Heart left ventricle (tissue), 16 donors: ENCODE measurements around the gene TTC3. TPM values are rescaled to one million over a fixed set of nuclear protein-coding genes. Genes with fewer than 3 reads are reported as not detected.

ENCODE experiments used
- ATAC-seq, 4 donors: fragments of 200-7000 bp; cut with Tn5 transposase; one replicate each; pipeline ENCODE4 v1.9.1; 2020 to 2022; ENCODE audit warnings: moderate library complexity in 4 of 4, mild to moderate bottlenecking in 3 of 4, moderate number of reproducible peaks in 1 of 4
- DNase-seq, 5 donors: peaks; one replicate each; pipeline ENCODE4 v3.0.0-alpha.2; 2020
- H3K27ac ChIP-seq, 12 donors: fragments of 200-600 bp; sonication (generic) in 4 of 12; one replicate each; pipeline versions ENCODE4 v1.5.0 to v1.8.0; 2016 to 2022; ENCODE audit warnings: mild to moderate bottlenecking in 2 of 12
- H3K27me3 ChIP-seq, 9 donors: fragments of 200-600 bp; sonication (generic) in 2 of 9; one replicate each; pipeline versions ENCODE4 v1.5.1 to v1.8.0; 2016 to 2022; ENCODE audit warnings: mild to moderate bottlenecking in 3 of 9
- H3K36me3 ChIP-seq, 9 donors: fragments of 200-600 bp; sonication (generic) in 2 of 9; one replicate each; pipeline versions ENCODE4 v1.5.0 to v1.8.0; 2018 to 2022; ENCODE audit warnings: mild to moderate bottlenecking in 2 of 9
- H3K4me1 ChIP-seq, 12 donors: fragments of 200-600 bp; sonication (generic) in 4 of 12; one replicate each; pipeline versions ENCODE4 v1.5.0 to v1.8.0; 2016 to 2022; ENCODE audit warnings: mild to moderate bottlenecking in 3 of 12
- H3K4me3 ChIP-seq, 12 donors: fragments of 200-600 bp; sonication (generic) in 4 of 12; one replicate each; pipeline versions ENCODE4 v1.5.0 to v1.8.0; 2017 to 2022; ENCODE audit warnings: mild to moderate bottlenecking in 9 of 12, moderate library complexity in 4 of 12
- H3K9me3 ChIP-seq, 12 donors: fragments of 200-600 bp; sonication (generic) in 4 of 12; one replicate each; pipeline versions ENCODE4 v1.5.0 to v1.8.0; 2016 to 2022; ENCODE audit warnings: mild to moderate bottlenecking in 1 of 12
- POLR2A ChIP-seq, 2 donors: fragments of 450-650 bp; IDR thresholded peaks; one replicate each; pipeline ENCODE4 v1.6.1; 2017; ENCODE audit warnings: antibody characterized with exemption in 2 of 2, mild to moderate bottlenecking in 2 of 2, moderate library complexity in 2 of 2
- WGBS, 4 donors: extraction: QIAGEN DNeasy Blood & Tissue Kit in 2 of 4; methylation state at CpG; one replicate each; pipeline versions ENCODE4 v1.1.5 to v1.1.7; 2013 to 2018; 5-methylcytosine and 5-hydroxymethylcytosine counted together
- intact Hi-C, 10 donors: fragments of 100-400 bp; cut with DNase I; formaldehyde crosslinking; loops; one replicate each; pipeline versions ENCODE4 v1.11.1 to v1.14.2; 2022
- polyA plus RNA-seq, 2 donors: library from polyadenylated mRNA; stranded (reverse); fragments of 200-250 nt; gene quantifications; one replicate each; pipeline ENCODE4 v1.2.3, GENCODE V29; 2013
- total RNA-seq, 9 donors: library from RNA; depleted of rRNA in 2 of 9; stranded (reverse); fragments of >200 nt in 2 of 9; fragmentation: NEBNext Ultra II Directional in 3 of 9; extraction: Animal tissue kit (Norgen Biotek cat#: 25700) in 3 of 9; gene quantifications; one replicate each; pipeline versions ENCODE4 v1.1.0 to v1.2.4, GENCODE V29; 2016 to 2023
- TF ChIP-seq, protein P1 (sequence below), 12 donors: fragments of 200-600 bp; sonication (generic) in 4 of 12; IDR thresholded peaks; one replicate each; pipeline versions ENCODE4 v1.5.0 to v1.8.0; 2018 to 2022; ENCODE audit warnings: antibody characterized with exemption in 12 of 12, mild to moderate bottlenecking in 5 of 12
- donor health status: ischemic (EF 13 %, LVEDD 7.1; RV severe dilation, severe dysfunction).
- donor health status: healthy with polysubstance abuse.
- donor health status: DM: no; HTN: yes; CAD: no.
- donor health status: DM: no; HTN: no; CAD: no.
- donor health status: ischemic (EF 25% LVEDD 6.9; RV normal size, moderate dysfunction).
- donor health status: ischemic (EF 25% LVEDD 5.7; RV mildly dilated, moderate dysfunction).
- donor health status: healthy.
- donor health status: DM: yes; HTN: yes; CAD: no.
- donor health status: ischemic (EF 35%, LVEDD 5.7; RV mildly dilated, moderate dysfunction).
- donor health status: nonischemic (EF 11% LVEDD 7.7; RV severe dilation, severe dysfunction).
- donor health status: DM: yes; HTN: yes; CAD: no.
- donor health status: PGD.
- donor health status: ischemic (EF 29% LVEDD 5.4; RV normal size, mild dysfunction).
- donor health status: nonischemic (EF 23%, LVEDD 6.1; RV moderate dilation, normal function).

The TTC3 gene
- total and polyA plus RNA-seq, 11 donors: 15.2 to 72.1 (median 44.5) TPM

DNA sequence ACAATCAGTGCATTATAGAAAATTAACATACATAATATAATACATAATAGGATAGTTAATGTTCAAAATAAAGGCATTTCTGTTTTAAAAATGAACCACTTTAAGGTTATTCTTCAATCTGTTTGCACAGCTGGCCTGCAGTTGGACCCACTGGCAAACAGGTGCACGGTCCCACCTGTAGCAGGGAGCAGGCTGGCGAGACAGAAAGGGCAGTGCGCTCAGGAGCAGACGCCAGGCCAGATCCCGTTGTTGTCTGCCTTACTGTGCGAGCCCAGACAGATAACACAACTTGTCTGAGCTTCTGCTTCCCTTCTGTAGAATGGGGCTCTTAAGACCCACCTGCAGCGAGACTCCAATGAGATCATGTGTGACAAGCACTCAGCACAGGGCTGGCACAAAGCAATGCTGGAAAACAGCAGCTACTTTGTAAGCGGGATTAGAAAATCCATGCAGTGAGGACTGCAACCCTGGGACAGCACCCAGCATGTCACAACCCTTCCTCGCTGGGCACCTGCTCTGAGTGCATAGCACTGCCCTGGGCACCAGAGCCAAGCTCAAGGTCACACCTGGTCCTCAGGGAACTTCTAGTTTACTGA is 160.6 kb downstream of the TTC3 start:
- H3K4me3 ChIP-seq: no peak overlapping the region
- intact Hi-C loops: no loop called here
- no peaks in the 10 kb centered on the region for H3K9me3 ChIP-seq
- ATAC-seq: no peak
- no peaks in the 10 kb centered on the region for H3K27me3 ChIP-seq
- H3K36me3 ChIP-seq: peaks cover 0 to 99% (median 91%) of the 10 kb centered on the region in 9 donors
- H3K4me1 ChIP-seq: peaks cover 0 to 9% (median 0%) of the 10 kb centered on the region in 12 donors
- no peak overlapping the region for H3K27ac ChIP-seq
- 93 to 98% (median 97%) methylated on average over 8 to 9 of the region's 9 CpGs for WGBS, 4 donors
- no peak for TF ChIP-seq POLR2A (IDR thresholded peaks at IDR 0.05)
- TF ChIP-seq, protein P1, sequence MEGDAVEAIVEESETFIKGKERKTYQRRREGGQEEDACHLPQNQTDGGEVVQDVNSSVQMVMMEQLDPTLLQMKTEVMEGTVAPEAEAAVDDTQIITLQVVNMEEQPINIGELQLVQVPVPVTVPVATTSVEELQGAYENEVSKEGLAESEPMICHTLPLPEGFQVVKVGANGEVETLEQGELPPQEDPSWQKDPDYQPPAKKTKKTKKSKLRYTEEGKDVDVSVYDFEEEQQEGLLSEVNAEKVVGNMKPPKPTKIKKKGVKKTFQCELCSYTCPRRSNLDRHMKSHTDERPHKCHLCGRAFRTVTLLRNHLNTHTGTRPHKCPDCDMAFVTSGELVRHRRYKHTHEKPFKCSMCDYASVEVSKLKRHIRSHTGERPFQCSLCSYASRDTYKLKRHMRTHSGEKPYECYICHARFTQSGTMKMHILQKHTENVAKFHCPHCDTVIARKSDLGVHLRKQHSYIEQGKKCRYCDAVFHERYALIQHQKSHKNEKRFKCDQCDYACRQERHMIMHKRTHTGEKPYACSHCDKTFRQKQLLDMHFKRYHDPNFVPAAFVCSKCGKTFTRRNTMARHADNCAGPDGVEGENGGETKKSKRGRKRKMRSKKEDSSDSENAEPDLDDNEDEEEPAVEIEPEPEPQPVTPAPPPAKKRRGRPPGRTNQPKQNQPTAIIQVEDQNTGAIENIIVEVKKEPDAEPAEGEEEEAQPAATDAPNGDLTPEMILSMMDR (IDR thresholded peaks at IDR 0.05): no peak
- DNase-seq: no peak

- ATAC-seq (no peak), DNase-seq (no peak)
- WGBS, 4 donors: 92 to 94% (median 93%) methylated on average over 2 of the region's 2 CpGs
- intact Hi-C loops: no loop called here
- no peaks in the 10 kb centered on the region for H3K27me3 ChIP-seq
- no peak for TF ChIP-seq POLR2A (IDR thresholded peaks at IDR 0.05)
- TF ChIP-seq, protein P1 (IDR thresholded peaks at IDR 0.05): no peak
- H3K36me3 ChIP-seq: peaks cover 0 to 87% (median 82%) of the 10 kb centered on the region in 9 donors
- peaks cover 0 to 9% (median 0%) of the 10 kb centered on the region in 12 donors for H3K4me1 ChIP-seq
- no peak overlapping the region for H3K4me3 ChIP-seq
- H3K9me3 ChIP-seq: no peaks in the 10 kb centered on the region
- no peak overlapping the region for H3K27ac ChIP-seq
Observed at GRCh38 chr21:37237346-37237745, 164.3 kb downstream of the TTC3 start.

- Histone ChIP-seq H3K36me3 (peaks cover 0 to 83% (median 78%) of the 10 kb centered on the region in 9 donors), H3K4me3 (no peak overlapping the region), H3K27ac (no peak overlapping the region), H3K4me1 (peaks cover 0 to 9% (median 0%) of the 10 kb centered on the region in 12 donors), H3K9me3 (no peaks in the 10 kb centered on the region), H3K27me3 (no peaks in the 10 kb centered on the region)
- TF ChIP-seq, protein P1 (IDR thresholded peaks at IDR 0.05): no peak
- TF ChIP-seq POLR2A (IDR thresholded peaks at IDR 0.05): no peak
- intact Hi-C loops: no loop called here
- ATAC-seq (peak in 1 of 4 donors; percentile 30), DNase-seq (no peak)
- WGBS, 4 donors: 36 to 48% (median 40%) methylated on average over 4 of the region's 4 CpGs
Observed at GRCh38 chr21:37237764-37238163, 164.7 kb downstream of the TTC3 start.

DNA sequence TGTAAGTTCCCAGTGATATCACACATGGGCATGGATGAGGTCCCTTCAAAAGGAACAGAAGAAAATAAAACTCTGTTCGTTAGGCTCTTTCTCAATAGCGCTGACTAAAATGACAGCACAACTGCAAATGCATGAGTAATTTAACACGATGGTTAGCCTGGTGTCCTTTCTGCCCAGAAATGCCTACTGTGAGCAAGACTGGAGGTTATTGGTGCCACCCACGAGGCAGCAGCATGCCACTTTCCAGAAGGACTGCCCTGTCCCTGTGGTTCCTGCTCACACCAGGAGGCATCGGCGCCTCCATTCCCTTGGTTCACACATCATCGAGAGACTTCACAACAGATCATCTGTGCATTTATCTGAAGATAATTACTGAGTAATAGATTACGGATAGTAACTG is 167.9 kb downstream of the TTC3 start:
- peaks cover 0 to 24% (median 6%) of the 10 kb centered on the region in 12 donors for H3K4me1 ChIP-seq
- no peaks in the 10 kb centered on the region for H3K27me3 ChIP-seq
- no peak overlapping the region for H3K4me3 ChIP-seq
- TF ChIP-seq POLR2A (IDR thresholded peaks at IDR 0.05): no peak
- TF ChIP-seq, protein P1 (IDR thresholded peaks at IDR 0.05): no peak
- WGBS, 4 donors: 78 to 91% (median 87%) methylated on average over 8 of the region's 8 CpGs
- no peak for ATAC-seq
- intact Hi-C loops: no loop called here
- H3K9me3 ChIP-seq: no peaks in the 10 kb centered on the region
- no peak overlapping the region for H3K27ac ChIP-seq
- DNase-seq: no peak
- peaks cover 0 to 55% (median 47%) of the 10 kb centered on the region in 9 donors for H3K36me3 ChIP-seq
